KG1 (cell line): ENCODE results near the gene PALLD.

ENCODE experiments used
- DNase-seq: peaks from one replicate; lab custom pipeline; 2025; lab: John Stamatoyannopoulos, UW

Gene PALLD

DNA sequence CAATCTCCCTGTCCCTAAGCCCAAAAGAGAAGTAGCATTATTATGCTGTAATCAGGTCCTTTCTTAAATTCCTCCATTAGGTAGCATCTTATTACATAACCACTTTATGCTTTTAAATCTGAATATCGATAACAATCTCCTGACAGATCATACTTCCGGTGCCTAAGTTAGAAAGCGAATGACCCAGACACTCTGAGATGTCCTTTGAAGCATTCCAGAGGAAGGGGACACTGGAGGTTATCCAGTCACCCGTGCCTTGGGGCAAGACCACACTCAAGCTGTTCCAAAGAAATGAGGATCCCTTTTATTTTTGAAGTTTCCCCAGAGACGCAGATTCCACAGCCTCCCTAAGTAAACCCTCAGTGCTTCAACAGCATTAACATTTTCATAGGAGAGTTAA lies 125.7 kb downstream of the PALLD start:
- no peak for DNase-seq

DNA sequence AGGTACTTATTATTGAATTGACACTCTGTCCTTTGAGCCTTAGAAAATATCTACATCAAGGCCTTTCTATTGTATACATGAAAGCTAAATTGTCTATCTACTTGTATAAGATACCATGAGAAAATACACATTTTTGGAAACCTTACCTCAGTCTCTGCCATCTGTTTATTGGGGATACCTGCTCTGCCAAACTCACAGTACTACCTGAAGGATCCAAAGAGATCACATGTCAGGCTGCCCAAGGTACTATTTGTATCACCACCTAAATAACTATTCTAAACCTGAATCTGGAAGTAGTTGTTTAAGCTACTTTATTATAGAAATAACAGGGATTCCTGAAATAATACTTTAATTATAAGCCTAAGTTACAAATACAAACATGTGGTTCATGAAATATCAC lies 126.2 kb downstream of the PALLD start:
- no peak for DNase-seq

DNA sequence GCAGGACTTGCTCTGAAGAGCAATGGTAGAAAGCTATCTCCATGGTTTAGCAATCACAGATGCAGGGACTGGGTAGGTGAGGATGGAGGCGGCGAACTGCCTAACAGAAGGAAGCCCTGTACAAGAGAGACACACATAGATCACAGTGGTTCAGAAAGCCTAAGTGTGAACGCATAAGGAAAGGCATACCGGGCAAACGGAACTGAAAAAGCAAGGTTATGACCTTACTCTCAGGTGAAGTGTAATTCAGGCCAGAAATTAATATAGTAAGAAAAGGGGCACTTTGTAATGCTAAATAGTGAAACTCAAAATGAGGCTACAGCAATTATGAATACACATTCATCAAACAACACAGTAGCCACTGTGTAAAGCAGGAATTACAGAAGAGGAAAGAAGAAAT lies 126.6 kb downstream of the PALLD start:
- no peak for DNase-seq

DNA sequence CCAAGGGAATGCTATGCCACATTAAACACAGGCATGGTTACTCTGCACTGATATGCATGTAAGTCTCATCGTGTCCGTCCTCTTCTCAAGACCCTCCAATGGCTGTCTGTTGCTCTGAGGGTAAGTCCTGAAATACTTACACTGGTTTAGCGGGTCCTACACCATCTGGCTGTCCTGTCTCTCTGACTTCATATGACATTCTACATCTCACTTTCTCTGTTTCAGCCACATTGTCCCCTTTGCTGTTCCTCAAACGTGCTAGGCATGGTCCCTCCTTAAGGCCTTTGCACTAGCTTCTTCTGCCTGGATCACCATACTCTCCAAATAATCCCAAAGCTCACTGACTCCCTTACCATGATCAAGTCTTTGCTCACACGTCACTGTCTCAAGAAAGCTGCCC lies 131.4 kb downstream of the PALLD start:
- DNase-seq = no peak

DNA sequence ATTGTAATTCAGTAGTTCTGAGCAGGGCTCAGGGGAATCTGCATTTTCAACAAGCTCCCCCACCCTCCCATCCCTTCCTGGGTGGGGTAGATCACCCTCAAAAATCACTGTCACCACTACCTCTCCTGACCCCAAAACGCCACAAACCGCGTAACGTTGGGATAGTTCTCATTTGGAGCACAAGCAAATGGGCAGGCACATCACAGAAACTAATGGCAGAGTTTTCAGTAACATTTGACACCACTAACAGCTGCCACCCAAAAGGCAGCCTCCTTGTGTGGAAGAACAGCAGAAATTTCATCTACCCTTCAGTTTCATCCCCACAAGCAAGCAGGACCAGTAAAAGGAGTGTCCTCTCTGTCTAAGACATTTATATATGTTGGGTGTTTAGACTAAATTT lies 132.7 kb downstream of the PALLD start:
- no peak for DNase-seq

DNA sequence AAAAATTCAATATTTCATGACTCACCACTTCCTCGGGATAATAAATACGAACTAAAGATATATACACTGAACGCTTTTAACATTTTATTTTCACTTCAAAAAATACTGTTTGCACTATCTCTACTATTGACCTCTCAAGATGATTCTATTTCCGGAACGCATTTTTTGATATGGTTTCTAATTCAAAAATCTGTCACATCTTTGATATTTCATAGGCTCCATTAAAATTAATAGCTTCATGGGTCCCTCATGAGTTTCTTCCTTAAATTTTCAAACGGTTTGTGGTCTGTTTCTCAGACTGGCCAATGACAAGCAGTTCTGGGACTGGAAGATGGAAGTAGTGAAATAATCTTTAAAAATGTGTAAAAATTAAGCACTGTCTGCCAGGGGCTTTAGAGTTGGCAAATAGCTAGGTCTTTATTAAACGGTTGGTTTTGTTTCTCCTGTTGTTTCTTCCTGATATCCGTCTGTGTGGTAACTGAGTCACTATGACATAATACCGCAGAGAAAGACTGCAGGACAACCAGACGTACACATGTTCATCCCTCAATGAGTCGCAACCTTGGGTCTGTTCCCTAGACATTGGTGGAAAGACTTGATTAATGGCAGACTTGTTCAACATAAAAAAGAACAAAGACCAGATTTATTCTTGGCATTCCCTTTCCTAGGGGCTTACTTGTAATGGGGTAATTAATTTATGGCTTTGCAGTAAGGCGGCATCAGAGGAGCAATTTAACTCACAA lies 133.8 kb downstream of the PALLD start:
- DNase-seq = no peak

DNA sequence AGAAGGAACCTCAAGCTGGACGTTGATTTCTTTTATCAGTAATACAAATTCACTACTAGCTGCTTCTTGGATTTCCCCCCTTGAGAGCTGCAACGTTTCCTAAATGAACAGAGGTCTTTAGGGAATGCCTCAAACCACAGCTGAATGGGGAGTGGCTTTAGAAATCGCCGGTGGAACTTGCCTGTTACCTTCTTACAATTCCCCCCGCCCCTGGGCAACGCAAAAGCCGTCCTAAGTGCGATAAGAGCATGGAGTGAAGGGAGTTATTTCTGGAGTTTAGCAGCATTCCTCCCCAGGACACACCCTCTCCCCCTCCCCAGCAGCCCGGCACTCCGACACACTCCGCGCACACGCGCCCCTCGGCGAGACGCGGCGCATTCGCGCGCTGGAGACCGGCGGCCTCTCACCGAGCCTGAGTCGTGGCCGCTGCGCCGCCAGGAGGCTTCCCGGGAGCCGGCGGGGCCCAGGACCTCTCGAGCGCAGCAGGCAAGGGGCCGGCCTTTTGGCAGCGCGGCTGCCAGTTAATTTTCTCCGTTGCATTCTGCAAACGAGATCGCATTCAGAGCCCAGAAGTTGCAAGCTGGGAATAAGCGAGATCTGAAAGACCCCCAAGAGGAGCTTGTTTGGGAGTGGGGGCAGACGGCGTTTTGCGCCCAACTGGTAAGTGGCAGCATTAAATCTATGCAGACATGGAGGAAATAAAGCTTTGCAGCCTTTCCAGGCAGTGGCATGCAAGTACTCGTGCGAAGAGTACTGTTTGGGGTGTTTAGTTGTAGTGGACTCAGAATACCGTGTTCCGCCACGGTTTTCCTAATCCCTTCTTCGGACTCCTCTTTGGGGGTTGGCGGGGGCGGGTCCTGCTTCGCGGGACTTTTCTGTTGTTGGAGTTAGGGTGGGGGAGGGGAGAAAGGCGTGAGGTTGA lies 134.7 kb downstream of the PALLD start:
- DNase-seq = no peak

DNA sequence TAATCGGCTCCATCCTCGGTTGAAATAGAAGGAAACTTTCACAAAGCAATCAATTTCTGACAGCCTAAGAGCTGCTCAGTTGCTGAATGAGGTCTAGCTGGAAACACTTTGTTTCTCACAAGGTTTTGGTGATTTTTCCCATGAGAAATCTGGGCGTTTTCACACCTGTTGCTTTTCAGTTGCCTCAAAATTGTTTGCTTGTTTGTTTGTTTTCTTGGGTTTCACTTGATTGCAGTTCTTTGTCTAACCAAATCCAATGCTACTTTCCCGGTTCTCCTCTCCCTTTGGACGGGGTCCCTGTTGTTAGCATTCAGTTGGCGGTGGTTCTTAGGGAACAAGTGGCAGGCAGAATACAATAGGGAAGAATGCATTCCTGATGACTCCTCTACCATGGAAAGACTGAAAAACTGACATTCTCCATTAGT lies 135.5 kb downstream of the PALLD start:
- no peak for DNase-seq

DNA sequence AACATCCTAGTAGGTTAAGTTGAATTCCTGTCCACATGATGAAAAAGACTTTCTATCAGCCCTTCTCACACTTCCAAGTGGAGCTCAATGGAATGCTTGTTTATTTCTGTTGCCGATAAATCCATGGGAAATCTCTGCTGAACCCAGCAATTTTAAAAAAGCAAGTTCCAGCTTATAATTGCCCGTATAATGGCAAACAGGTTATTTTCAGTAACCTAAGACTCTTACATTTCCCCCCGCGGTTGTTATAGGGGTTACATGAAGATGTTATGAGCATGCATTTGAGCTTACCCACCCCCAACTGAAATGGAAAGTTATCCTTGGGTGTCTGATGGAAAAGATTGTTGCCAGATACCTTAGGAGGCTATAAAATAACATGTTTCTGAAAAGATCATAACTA lies 136.2 kb downstream of the PALLD start:
- no peak for DNase-seq

DNA sequence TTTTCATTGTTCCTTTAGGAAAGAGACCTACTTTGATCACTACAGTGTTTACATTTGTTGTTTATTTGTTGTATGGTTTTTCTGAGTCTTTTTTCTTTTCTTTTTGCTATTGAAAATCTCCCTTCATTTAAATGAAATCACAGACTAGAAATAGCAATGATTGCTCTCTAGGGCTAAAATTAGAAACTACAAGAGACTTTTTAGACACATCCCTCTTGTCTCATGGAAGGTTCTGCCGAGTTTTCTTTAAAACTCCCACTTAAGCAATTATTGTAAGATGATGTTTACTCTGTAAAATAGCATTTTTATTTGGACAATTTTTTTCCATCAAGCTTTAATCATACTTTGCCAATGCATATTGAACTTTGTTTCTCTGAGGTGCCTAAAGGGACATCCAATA lies 136.6 kb downstream of the PALLD start:
- no peak for DNase-seq

DNA sequence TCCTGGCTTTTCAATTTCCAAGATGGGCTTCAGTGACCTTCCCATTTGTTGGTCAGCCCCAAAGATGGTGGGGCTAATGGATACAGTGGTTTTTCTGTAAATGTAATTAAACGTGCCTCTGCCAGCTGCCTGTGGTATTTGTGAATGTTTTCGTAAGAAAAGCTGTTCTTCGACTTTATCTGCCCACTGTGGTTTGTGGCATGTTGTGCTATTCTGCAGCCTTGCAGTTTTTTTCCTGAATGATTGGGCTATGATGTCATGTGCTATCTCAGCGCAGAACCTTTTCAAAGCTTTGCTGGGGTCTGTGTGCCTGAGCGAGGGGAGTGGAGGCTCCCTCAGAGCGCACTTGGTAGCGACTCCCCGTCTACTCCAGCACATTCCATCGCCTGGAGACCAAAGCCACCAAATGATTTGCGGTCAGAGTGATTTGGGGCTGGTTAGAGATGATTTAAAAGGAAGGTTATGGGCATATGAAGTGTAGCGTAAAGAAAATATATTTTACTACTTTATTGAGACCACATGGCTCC lies 137.5 kb downstream of the PALLD start:
- no peak for DNase-seq

DNA sequence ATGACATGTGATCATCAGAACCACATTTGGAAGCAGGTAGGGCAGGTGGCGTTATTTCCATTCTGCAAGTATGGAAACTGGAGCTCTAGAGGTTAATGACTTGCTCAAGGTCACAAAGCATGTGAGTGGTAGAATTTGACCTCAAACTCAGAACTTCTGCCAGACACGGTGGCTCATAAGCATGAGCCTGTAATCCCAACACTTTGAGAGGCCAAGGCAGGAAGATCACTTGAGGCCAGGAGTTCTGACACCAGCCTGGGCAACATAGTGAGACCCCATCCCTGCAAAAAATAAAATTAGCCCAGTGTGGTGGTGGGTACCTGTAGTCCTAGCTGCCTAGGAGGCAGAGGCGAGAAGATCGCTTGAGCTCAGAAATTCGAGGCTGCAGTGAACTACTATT lies 139.2 kb downstream of the PALLD start:
- no peak for DNase-seq

DNA sequence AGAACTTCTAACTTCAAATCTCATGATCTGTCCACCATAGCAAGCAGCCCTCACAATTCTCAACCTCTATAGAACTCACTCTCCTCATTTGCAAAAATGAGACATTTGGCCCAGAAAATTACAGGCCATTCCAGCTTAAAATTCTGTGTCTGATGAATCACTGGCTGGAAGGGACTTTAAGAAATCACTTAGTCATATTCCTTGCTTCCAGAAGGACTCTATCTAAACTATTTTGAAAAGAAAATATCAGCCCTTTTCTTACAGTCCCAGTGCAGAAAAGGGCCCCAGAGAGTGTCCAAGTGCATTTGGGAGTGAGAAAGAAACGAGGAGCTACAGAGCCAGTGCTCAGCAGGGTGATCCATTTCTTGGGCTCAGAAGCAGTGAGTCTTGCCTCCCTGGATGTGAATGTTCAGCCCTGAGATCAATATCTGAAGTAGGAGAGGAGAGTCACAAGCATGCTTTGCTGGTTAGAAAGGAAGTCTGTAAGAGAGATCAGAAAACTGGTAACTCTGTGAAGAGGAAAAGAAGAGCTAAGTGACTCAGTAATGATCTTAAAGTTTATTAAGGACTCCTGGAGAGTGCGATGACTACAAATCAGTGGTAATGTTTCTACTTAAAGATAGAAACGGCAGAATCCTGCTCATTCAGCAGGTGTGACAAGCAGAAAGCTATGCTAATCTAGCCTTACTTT lies 139.8 kb downstream of the PALLD start:
- no peak for DNase-seq

DNA sequence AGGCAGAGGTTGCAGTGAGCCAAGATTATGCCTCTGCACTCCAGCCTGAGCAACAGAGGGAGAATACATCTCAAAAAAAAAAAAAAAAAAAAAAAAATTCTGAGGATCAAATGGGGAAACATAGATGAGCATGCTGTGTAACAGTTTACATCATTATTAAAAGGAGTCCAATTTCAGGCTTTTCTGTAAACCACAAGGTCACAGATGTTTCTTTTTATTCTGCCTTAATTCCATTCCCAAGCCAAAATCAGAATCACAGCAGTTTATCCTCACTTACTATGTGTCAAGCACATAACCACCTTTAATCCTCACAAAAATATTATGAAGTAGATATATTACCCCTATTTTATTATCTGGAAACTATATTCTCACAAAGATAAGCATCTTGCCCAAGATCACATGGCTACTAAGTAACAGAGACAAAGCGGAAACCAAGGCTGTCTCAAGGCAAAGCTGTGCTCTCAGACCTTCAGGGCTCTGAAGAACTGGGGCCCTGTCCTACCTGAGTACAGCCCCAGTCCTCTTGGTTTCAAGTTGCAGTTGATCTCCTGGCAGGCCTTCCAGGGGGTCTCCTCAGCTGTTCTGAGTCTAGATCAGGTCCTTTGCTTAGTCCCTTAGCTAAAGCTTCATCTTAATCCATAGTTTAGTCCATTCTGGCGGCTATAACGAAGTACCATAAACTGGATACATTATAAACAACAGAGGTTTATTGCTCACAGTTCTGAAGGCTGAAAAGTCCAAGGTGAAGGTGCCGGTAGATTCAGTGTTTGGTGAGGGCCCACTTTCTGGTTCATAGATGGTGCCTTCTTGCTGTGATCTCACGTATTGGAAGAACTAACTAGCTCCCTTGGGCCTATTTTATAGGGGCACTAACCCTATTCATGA lies 141.3 kb downstream of the PALLD start:
- no peak for DNase-seq

DNA sequence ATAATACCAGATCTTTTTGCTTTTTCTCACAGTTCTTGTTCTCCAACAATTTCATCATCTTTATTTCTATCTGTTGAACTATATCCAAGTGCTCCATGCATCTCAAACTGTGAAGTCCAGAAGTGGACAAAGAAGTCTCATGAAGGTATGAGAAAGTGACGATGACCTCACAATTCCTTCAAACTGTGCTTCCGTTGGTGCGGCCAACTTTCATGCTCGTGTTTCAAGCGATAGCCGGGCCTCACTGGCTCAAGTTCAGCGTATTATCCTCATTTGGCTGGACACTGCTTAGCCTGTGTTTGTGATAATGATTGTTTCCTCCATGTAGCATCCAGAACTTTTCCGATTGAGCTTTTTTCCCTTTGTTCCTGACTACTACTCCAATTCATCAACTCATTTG lies 143.1 kb downstream of the PALLD start:
- no peak for DNase-seq

DNA sequence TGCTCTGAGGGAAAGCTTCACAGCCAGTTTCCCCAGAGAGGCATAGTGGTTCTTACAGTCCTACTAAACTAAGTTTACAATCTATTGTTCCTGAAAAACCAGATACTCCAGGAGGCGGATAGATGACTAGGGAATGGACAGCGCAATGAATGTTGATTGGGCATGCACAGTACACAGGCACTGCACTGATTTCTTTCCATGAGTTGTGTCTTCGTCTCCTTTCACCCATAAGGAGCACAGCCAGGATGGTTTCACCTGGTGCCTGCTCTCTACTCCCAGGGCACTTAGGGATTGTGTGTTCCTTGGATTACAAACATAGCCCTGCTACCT lies 144.9 kb downstream of the PALLD start:
- no peak for DNase-seq

DNA sequence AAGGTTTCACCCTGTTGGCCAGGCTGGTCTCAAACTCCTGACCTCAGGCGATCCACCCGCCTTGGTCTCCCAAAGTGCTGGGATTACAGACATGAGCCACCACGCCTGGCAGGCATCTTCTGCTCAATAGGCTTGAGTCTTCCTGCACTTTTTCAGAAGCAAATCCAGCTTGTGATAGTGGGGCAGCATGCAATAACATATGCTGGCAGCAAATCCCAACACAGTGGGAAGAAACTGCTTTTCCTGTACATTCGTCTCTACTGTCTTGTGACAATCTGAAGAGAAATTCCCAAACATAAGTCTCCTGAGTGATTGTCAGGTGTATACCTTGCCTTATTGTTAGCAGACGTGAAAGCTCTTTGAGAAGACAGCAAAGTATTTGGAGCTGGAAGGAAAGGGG lies 145.7 kb downstream of the PALLD start:
- DNase-seq = no peak

DNA sequence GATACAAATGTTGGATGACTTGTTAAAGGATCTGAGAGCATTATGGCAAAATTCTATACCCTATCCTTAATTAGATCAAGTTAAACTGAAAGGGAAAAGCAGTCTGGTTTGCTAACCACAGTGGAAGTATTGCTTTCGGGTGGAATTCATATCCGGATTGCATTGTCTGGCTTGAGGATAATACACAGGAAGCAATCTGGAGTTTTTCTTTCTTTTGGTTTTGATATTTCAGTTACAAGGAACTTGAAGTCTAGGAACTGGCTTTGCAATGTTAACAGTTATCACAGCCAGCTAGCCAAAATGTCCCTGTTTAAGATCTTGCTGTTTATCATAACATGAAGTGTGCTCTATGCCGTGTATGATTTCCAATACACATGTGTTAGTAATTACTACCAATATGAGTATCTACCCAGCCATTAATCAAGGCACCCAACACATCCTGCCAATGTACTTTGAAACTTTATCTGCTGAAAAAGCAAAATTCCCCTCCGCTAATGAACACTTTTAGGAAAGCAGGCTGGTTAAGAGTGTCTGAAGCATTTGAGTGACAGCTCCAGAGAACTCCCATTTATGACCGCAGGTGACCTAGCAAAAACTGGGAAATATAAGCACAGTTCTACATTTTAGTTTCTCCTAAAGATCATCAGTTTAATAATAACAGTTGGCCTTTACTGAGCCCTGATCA lies 146.4 kb downstream of the PALLD start:
- DNase-seq = no peak

DNA sequence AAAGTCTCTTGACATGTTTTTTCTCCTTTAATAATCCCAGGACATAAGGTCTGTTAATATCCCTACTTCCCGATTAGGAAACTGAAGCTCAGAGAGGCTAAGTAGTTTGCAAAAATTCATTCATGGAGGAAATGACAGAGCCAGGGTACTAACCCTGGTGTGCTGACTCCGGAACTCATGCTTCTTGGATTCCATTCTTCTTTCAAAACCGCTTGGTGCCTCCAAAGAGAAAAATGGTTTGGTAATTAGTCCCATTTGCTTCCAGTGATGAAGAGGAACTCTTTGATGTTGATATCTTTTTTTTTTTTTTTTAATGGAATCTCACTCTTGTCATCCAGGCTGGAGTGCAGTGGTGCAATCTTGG lies 146.9 kb downstream of the PALLD start:
- DNase-seq = no peak

DNA sequence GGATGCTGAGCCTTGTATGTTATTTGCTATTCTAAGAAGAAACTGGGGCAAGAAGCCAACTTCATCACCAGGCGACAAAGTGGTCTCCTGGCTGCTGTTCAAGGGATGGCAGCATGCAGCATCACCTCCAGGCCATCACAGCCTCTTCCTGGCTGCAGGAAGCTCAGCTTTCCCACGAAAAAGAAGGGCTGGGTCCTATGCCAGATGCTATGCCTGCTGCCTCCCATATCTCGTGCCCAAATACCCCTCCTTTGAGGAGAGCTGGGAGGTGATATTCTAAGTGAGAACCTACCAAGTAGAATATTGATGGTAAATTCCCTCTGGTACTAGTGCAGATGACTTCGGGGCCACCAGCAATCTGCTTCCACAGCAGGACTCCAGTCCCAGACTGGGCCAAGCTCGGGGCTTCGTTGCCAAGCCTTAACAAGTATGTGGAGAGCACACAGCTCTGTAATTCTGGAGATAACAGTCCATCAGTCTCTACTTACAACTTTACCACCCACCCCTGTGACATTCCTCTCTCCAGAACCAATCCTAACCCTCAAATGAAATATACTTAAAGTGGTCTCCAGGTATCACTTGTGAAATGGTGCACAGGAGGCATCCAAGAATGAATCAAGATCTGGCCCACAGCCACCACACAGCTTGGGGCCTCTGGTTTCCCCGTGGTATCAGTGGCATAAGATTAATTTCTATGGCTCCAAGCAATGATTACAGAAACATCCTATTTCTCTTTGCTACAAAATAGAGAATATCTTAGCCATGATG lies 149.3 kb downstream of the PALLD start:
- DNase-seq = no peak
